Measurements from ENCODE around the gene CANX.

CANX gene

GRCh38 chr5:179749857-179750508 lies 51.2 kb downstream of the CANX start:
- DNase-seq (ENCODE audit: low spot score) = no peak

GRCh38 chr5:179753971-179754370 lies 55.2 kb downstream of the CANX start:
- no peak for DNase-seq (ENCODE audit: low spot score)

- DNase-seq (ENCODE audit: low spot score) = no peak
Observed at GRCh38 chr5:179755022-179755421, 56.3 kb downstream of the CANX start.

- DNase-seq (ENCODE audit: low spot score) = no peak
Observed at GRCh38 chr5:179758955-179759354, 60.2 kb downstream of the CANX start.

- peak; percentile 34 for DNase-seq (ENCODE audit: low spot score)
Observed at GRCh38 chr5:179759581-179760551, 61.1 kb downstream of the CANX start.

GRCh38 chr5:179762079-179762780 lies 63.5 kb downstream of the CANX start:
- DNase-seq (ENCODE audit: low spot score) = no peak

- DNase-seq (ENCODE audit: low spot score) = no peak
Observed at GRCh38 chr5:179762781-179763176, 64.0 kb downstream of the CANX start.

- peak; percentile 81 for DNase-seq (ENCODE audit: low spot score)
Observed at GRCh38 chr5:179763215-179763945, 64.6 kb downstream of the CANX start.

- no peak for DNase-seq (ENCODE audit: low spot score)
Observed at GRCh38 chr5:179764056-179764455, 65.3 kb downstream of the CANX start.

GRCh38 chr5:179765400-179765799 lies 66.6 kb downstream of the CANX start:
- DNase-seq (ENCODE audit: low spot score) = no peak

GRCh38 chr5:179766021-179766725 lies 67.4 kb downstream of the CANX start:
- no peak for DNase-seq (ENCODE audit: low spot score)

GRCh38 chr5:179766726-179767455 lies 68.1 kb downstream of the CANX start:
- no peak for DNase-seq (ENCODE audit: low spot score)

- DNase-seq (ENCODE audit: low spot score) = no peak
Observed at GRCh38 chr5:179767496-179768100, 68.8 kb downstream of the CANX start.

GRCh38 chr5:179768326-179769085 lies 69.7 kb downstream of the CANX start:
- no peak for DNase-seq (ENCODE audit: low spot score)

GRCh38 chr5:179769271-179769670 lies 70.5 kb downstream of the CANX start:
- DNase-seq (ENCODE audit: low spot score) = no peak

- DNase-seq (ENCODE audit: low spot score) = no peak
Observed at GRCh38 chr5:179769796-179770195, 71.0 kb downstream of the CANX start.

- DNase-seq (ENCODE audit: low spot score) = no peak
Observed at GRCh38 chr5:179771311-179771895, 72.6 kb downstream of the CANX start.

- no peak for DNase-seq (ENCODE audit: low spot score)
Observed at GRCh38 chr5:179772351-179772750, 73.6 kb downstream of the CANX start.

GRCh38 chr5:179773686-179774040 lies 74.9 kb downstream of the CANX start:
- no peak for DNase-seq (ENCODE audit: low spot score)
